Motor neuron (in vitro differentiated cells): ENCODE measurements around the gene AP2A2. TPM values are rescaled to one million over a fixed set of nuclear protein-coding genes. Genes with fewer than 3 reads are reported as not detected.
A peak's percentile ranks its signal among the peaks of the same experiment; 100 is the strongest.

Experiments
- ATAC-seq, 8 experiments: fragments of 200-7000 bp; cut with Tn5 transposase; replicated peaks in 6 of 8; 2 replicates each; pipeline ENCODE4 v1.8.0; 2021; ENCODE audit warnings: mild to moderate bottlenecking in 8 of 8, moderate library complexity in 8 of 8
- H3K27ac ChIP-seq, 2 donors: fragments of 250-450 bp; sonication (Bioruptor Pico); 2 replicates each; pipeline ENCODE4 v1.9.0; 2021; ENCODE audit warnings: antibody characterized with exemption in 2 of 2, mild to moderate bottlenecking in 2 of 2, moderate library complexity in 1 of 2
- H3K4me1 ChIP-seq, 2 donors: fragments of 250-450 bp; sonication (Bioruptor Pico); replicated peaks in 1 of 2; 2 replicates each; pipeline ENCODE4 v1.6.1; 2021; ENCODE audit warnings: antibody characterized with exemption in 2 of 2, mild to moderate bottlenecking in 2 of 2, moderate library complexity in 1 of 2
- H3K4me3 ChIP-seq, 5 donors: fragments of 250-450 bp; sonication (Bioruptor Pico); 2 replicates each; pipeline ENCODE4 v1.9.0; 2021; ENCODE audit warnings: antibody characterized with exemption in 5 of 5, mild to moderate bottlenecking in 5 of 5, moderate library complexity in 4 of 5
- WGBS, 10 experiments: fragments of 450-650 bp; shearing (Covaris generic); methylation state at CpG; one replicate each; pipeline ENCODE4 v1.0.0; 2022; 5-methylcytosine and 5-hydroxymethylcytosine counted together
- in situ Hi-C, 9 experiments: fragments of 400-800 bp; cut with MboI; loops; one replicate each; pipeline ENCODE4 v1.15.0; 2021; ENCODE audit warnings: low sequenced_read_pairs in 9 of 9, low pct_unique_long_range_greater_than_20kb in 2 of 9; ENCODE audit not compliant: unreplicated experiment in 9 of 9
- total RNA-seq, 8 experiments: library from RNA; unstranded; fragments of 300-600 nt; gene quantifications; 2 replicates each; pipeline versions ENCODE4 v1.2.3 to v1.2.4, GENCODE V29; 2022

AP2A2 gene
- total RNA-seq, 8 experiments from 2014 or later = 31.3 to 78.4 (median 45.8) TPM

- WGBS, 10 experiments = 80 to 100% (median 90%) methylated on average over 1 to 4 of the region's 13 CpGs; no CpG with 5 or more reads in 6 of the 10 experiments
- H3K4me1 ChIP-seq = no peaks in the 10 kb centered on the region
- in situ Hi-C loops = no loop called here
These were observed 123.8 kb downstream of the AP2A2 start for GRCh38 chr11:1049431-1049891.

GRCh38 chr11:1049911-1050580 lies 124.4 kb downstream of the AP2A2 start:
- in situ Hi-C loops = no loop called here
- peaks cover 5% of the 10 kb centered on the region in 2 donors for H3K4me1 ChIP-seq
- H3K27ac ChIP-seq = no peak overlapping the region
- ATAC-seq = no peak
- WGBS, 10 experiments = 60 to 81% (median 80%) methylated on average over 1 to 4 of the region's 18 CpGs; no CpG with 5 or more reads in 7 of the 10 experiments
- H3K4me3 ChIP-seq = no peak overlapping the region

More at GRCh38 chr11:1049431-1049891, 123.8 kb downstream of the AP2A2 start:
- no peak overlapping the region for H3K4me3 ChIP-seq
- H3K27ac ChIP-seq = no peak overlapping the region
- ATAC-seq = no peak

- peak; percentile 61 to 96 (median 94) for ATAC-seq
- Histone ChIP-seq H3K27ac (peak overlapping the region in 1 of 2 donors; percentile 8), H3K4me1 (peaks cover 5% of the 10 kb centered on the region in 2 donors), H3K4me3 (no peak overlapping the region)
- in situ Hi-C loops = no loop called here
- 0 to 53% (median 0%) methylated on average over 1 to 3 of the region's 39 CpGs; no CpG with 5 or more reads in 5 of the 10 experiments for WGBS, 10 experiments
These were observed 125.1 kb downstream of the AP2A2 start for GRCh38 chr11:1050581-1051355.

- in situ Hi-C loops = no loop called here
- ATAC-seq = peak in 1 of 8 experiments; percentile 25
- H3K4me1 ChIP-seq = peaks cover 5% of the 10 kb centered on the region in 2 donors
- H3K27ac ChIP-seq = peak overlapping the region in 1 of 2 donors; percentile 8
- no peak overlapping the region for H3K4me3 ChIP-seq
- WGBS, 10 experiments = 13 to 80% (median 60%) methylated on average over 1 to 3 of the region's 15 CpGs; no CpG with 5 or more reads in 7 of the 10 experiments
These were observed 125.9 kb downstream of the AP2A2 start for GRCh38 chr11:1051356-1052132.

DNA sequence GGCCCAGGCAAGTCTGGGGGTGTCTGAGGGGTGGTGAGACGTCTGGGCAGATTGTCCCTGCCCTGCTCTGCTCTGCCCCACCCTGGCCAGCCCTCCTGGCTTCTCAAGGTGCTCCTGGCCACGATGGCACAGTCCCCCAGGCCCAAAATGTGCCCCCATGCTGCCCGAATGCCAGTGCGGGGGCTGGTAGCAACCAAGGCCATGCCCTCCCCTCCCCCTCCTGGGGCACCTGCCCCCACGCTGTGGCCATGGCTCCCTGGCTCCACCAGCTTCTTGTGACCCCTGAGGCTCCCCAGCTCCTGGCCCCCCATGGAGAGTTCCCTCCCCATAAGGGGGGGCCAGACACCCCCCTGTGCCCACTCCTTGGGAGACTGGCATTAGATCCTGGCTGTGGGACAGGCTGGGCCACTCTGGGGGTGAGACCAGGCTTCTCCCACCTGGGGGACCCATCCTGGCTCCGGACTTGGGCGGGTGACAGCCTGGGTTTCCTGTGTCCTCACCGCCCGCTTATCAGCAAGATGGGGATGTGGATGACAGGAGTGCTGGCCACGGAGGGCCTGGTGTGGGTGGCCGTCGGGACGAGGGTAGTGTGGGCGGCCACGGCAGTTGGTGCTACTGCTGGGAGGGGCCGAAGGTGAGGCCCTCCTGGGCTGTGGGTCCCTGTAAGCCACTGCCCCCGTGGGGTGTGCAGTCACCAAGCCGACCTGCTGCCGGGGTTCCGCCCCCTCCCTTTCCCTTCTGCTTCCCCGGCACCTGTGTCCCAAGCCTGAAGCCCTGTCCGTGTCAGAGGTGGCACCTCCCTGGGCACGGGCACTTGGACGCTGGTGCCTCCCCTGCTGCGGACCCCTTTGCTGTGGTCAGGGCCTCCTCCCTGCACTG lies 126.7 kb downstream of the AP2A2 start:
- in situ Hi-C loops = no loop called here
- Histone ChIP-seq H3K4me3 (no peak overlapping the region), H3K4me1 (peaks cover 5% of the 10 kb centered on the region in 2 donors), H3K27ac (no peak overlapping the region)
- WGBS, 10 experiments = 50 to 100% methylated on average over 1 to 2 of the region's 25 CpGs; no CpG with 5 or more reads in 8 of the 10 experiments
- no peak for ATAC-seq

DNA sequence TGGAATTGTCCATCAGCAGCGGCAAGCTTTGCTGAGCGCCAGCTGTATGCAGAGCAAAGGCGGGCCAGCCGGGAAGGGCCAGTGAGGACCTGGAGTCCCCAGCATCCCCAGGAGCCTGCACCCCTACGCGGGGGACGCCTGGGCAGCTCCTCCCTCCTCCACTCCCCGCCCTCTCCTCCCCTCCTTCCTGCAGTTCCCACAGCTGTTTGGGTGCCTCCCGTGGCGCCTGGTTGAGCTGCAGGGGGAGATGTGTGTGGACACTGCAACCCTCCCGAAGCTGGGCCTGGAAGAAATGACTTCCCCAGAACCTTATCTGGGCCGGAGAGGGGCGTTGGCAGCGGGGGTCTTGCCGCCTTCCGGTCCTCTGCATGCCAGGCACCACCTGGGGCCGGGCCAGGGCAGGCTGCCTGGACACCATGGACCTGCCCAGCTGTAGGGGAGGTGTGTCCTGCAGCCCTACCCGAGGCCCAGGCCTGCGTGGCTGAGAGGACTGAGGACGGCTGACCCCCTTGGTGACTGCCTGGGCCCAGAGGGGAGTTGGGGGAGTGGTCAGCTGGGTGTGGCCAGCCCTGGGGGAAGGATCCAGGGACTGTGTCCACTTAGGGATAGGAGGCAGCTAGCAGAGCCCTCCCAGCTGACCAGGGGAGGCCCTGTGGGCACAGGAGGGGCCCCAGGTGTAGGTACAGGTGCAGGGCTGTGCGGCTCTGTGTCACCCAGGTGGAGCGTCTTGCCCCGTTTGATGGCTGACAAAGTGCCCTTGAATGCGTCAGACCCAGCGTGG lies 127.6 kb downstream of the AP2A2 start:
- in situ Hi-C loops = no loop called here
- 57 to 100% (median 93%) methylated on average over 2 to 3 of the region's 25 CpGs; no CpG with 5 or more reads in 7 of the 10 experiments for WGBS, 10 experiments
- peak in 5 of 8 experiments; percentile 5 to 60 (median 12) for ATAC-seq
- H3K4me1 ChIP-seq = peaks cover 5% of the 10 kb centered on the region in 2 donors
- H3K27ac ChIP-seq = no peak overlapping the region
- no peak overlapping the region for H3K4me3 ChIP-seq

DNA sequence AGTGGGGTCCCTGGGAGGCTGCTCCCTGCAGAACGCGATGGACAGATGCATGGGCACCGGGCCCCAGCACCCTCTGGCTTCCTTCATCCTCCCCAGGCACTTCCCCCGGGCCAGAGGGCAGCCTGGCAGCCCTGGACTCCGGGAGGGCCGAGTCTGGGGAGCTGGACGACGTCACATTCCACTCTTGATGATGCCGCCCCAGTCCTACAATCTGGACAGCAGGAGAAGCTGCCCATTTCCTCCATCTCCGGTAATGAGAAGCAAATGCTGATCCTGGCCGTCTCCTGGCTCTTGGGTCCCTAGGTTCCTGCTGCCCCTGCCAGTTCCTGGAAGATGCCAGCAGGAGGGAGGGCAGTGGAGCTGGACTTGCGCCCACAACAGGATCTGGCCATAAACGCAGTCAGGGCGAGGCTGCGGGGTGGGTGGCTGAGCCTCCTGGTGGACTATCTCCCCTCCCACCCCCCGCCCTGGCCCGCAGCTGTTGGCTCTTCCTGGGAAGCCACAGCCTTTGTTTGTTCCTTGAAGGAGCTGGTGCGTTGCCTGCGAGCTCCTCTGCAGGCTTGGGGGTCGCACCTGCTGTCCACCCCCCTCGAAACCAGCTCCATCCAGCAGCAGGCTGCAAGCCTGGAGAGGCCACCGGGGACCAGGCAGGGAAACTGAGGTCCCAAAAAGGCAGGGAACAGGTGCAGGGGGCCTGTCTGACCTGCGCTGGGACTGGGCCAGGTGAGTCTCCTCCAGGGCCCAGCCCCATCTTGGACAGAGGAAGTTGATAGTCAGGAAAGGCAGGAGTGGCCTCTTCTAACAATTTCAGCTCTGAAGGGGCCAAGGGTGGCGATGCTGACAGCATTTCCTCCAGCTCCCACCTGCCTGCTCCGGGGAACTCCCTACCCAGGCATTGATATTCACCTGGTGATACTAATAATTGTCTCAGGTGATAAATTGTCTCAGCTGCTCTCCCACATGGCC lies 128.8 kb downstream of the AP2A2 start:
- H3K4me1 ChIP-seq = peaks cover 5% of the 10 kb centered on the region in 2 donors
- 10 to 100% (median 87%) methylated on average over 1 to 7 of the region's 25 CpGs; no CpG with 5 or more reads in 3 of the 10 experiments for WGBS, 10 experiments
- in situ Hi-C loops = no loop called here
- peak in 4 of 8 experiments; percentile 2 to 60 (median 47) for ATAC-seq
- no peak overlapping the region for H3K4me3 ChIP-seq
- H3K27ac ChIP-seq = no peak overlapping the region

GRCh38 chr11:1055109-1055703 lies 129.5 kb downstream of the AP2A2 start:
- Histone ChIP-seq H3K4me1 (peaks cover 5% of the 10 kb centered on the region in 2 donors), H3K4me3 (no peak overlapping the region), H3K27ac (no peak overlapping the region)
- in situ Hi-C loops = no loop called here
- WGBS, 10 experiments = 68 to 100% (median 87%) methylated on average over 2 to 7 of the region's 17 CpGs; no CpG with 5 or more reads in 1 of the 10 experiments
- ATAC-seq = no peak

GRCh38 chr11:1055990-1056771 lies 130.5 kb downstream of the AP2A2 start:
- Histone ChIP-seq H3K4me1 (peaks cover 5% of the 10 kb centered on the region in 2 donors), H3K27ac (no peak overlapping the region), H3K4me3 (no peak overlapping the region)
- in situ Hi-C loops = no loop called here
- no peak for ATAC-seq
- 87 to 94% (median 92%) methylated on average over 2 to 10 of the region's 46 CpGs; no CpG with 5 or more reads in 5 of the 10 experiments for WGBS, 10 experiments

GRCh38 chr11:1057806-1058205 lies 132.1 kb downstream of the AP2A2 start:
- H3K27ac ChIP-seq = no peak overlapping the region
- WGBS, 10 experiments = 17 to 89% (median 80%) methylated on average over 1 to 9 of the region's 16 CpGs; no CpG with 5 or more reads in 4 of the 10 experiments
- peaks cover 5% of the 10 kb centered on the region in 2 donors for H3K4me1 ChIP-seq
- in situ Hi-C loops = no loop called here
- ATAC-seq = no peak
- H3K4me3 ChIP-seq = no peak overlapping the region
